Measurements from ENCODE around the gene SRCAP.

The SRCAP gene

DNA sequence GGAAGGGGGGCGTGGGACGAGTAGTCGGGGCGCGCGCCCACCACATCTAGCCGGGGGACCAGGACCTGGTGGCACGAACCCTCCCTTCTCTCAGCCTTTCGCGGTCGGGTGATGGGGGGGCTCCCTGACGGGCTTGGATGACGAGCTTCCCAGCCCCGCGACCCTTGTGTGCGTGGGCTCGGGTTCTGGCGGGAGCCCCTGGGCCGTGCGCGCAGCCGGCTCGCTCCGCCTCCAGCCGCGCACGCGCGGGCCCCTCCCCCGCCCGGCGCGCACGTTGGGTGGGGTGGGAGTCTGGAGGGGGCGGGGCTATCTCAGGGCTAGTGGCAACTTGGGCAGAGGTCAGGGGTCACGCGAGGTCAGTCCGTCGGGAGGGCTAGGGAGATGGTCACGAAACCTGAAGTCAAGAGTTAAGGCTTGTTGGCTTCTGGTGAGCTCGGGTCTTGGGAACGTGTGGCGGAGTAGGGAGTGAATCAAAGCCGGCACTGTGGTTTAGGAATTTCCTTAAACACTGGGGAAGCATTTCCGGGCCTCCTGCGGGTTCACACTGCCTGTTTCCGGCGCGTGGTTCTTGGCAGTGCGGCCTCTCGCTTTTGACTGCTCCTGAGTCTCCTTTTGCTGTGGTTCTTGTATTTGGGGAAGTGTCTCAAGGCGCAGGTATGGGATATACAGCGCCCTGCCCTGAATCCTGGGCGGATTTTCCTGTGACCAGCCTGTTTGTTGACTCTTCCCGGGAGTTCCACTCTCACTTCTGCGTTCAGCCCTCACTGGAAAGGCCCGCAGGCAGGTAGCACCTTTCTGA lies at the start of gene SRCAP:
Gene SRCAP, plus strand, starts transcription at position 356 of the 799 bp plus-strand sequence. CDS start 1,654 bp downstream, outside the sequence.
- DNase-seq: peak; percentile 94

DNA sequence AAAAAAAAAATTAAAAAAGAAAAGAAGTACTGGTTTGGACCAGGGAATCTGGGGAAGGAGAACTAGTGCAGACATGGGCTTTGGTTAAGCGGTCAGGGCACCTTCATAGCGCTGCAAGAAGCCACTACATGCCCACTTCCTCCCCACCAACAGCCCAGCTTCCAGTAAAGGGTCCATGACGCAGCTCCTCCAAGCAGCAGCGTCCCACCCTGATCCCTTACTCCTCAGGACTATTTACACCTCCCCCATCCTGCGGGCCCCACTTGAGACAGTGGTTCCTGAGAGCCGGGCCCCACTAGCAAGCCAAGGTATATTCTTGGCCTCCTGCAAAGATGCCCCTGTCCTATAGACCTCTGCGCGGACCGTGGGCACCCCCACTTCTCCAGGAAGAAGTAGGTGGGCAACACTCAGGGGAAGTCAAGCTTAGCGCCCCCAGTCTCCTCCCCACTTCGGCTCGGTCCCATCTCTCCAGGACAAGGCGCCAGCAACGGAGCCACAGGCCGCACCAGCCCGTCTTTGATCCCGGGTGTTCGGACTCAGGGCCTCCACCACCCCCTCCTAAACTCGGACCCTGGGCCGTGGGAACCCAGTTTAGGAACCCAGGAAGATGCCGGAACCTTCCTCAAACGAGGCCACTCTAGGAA lies 49.1 kb upstream of the SRCAP start:
- peak; percentile 76 for DNase-seq

DNA sequence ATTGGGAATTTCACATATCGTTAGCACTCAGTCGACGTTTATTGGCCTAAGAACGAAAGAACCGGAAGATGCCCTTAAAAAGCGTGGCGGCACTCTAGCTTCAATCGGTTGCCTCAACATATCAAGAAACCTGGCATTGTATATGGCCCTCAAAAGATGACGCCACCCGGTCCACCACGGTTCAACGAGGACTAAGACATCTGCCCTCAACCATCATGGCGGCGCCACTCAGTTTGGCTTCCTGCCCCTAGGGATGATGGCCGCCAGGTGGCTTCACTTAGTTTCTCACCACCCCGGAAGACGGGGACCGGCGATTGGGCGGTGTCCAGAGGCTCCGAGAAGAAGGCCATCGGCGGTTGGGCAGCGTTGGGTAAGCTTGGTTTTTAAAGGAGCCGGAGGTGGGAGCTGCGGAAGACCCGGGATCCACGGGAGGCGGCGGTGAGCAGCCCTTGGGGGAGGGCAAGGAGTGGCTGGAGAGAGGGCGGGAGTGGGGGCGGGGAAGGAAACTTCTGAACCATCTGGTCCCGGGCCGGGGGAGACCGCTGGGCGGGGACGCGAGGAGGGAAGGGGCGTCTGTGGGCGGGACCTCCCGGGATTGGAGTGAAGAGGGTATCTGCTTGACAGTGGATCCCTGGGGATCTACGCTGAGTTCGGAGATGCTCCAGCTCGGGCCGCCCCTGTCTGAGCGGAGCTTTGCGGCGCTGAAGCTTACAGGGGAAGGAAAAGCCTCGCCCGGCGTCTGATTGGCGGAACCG lies 48.4 kb upstream of the SRCAP start, which contains the start of gene PRR14:
Gene PRR14, plus strand, starts transcription at position 592 of the 755 bp plus-strand sequence. CDS start 686 bp downstream, outside the sequence.
- DNase-seq: peak; percentile 100

DNA sequence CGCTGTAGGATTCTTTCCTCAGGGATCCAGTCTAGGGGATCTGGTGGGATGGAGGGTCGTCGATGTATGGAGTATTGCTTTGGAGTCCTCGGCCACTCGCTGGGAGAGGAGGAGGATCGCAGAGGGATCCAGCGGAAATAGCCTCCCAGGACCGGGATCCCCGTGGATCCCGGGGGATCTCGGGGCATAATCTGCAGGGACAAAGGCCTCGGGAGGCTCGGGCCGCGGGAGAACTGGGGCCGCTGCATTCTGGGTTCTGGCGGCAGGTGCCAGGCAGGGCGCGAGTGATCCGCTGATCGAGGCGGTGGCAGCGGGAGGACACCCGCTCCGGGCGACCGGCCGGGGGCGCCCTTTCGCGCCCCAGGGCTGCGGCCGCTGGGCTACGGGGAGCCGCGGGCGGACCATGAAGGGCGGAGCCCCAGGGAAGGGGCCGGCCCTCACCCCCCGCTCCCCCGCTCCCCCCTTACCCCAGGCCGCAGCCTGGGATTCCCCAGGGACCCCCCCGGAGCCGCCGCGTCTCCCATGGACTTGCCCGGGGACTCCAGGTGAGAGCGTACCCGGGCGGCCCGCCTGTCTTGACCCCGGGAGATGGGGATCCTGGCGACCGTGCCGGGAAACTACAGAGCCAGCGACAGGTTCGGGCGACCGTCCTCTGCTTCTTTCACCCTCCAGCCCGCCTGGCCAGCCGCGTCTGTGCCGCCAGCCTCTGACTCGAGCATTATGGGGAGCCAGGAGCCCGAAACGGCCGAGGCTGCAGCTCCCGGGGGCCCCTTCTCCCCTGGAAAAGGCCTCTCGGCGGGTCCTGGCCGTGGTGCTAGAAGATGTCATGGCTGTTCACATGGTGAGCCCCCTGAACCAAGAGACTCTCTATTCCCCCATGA lies 47.6 kb upstream of the SRCAP start:
- peak; percentile 92 for DNase-seq

DNA sequence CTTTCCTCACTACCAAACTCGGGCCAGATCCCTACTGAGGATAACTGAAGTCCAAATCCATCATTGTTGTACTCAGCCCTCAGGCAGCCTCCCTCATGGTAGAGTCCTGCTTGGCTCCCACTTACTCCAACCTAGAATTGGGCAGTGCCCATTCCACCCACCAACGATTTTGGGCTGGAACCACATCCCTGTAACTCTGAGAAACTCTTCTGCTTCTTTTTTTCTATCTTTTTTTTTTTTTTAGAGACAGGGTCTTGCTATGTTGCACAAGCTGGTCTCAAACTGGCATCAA lies 47.0 kb upstream of the SRCAP start:
- no peak for DNase-seq

DNA sequence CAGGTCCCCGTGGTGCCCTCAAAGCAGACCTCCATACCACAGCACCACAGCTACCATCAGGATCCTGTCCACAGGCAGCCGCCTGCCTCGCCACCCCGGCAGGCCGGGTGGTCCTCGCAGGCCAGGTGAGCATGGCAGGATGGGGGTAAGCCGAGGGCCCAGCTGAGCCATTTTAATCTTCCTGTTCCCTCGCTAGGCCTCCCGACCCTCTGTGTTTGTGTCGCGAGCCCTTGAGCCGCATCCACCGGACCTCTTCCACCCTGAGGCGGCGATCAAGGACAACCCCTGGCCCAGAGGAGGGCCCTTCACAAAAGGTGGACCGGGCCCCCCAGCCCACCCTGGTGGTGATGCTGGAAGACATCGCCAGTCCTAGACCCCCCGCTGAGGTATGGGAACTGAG lies 46.3 kb upstream of the SRCAP start:
- DNase-seq: no peak

DNA sequence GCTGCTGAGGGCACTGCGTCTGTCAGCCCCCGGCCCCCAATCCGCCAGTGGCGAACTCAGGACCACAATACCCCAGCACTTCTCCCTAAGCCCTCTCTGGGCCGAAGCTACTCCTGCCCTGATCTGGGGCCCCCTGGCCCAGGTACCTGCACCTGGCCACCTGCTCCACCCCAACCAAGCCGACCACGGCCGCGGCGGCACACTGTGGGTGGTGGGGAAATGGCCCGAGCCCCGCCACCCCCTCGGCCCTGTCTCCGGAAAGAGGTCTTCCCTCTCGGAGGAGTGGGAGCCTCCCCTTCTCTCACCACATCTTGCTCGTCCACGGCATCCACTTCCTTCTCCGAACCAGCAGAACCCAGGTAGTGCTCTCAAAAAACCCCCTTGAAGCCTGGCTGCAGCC lies 44.1 kb upstream of the SRCAP start:
- DNase-seq: no peak

DNA sequence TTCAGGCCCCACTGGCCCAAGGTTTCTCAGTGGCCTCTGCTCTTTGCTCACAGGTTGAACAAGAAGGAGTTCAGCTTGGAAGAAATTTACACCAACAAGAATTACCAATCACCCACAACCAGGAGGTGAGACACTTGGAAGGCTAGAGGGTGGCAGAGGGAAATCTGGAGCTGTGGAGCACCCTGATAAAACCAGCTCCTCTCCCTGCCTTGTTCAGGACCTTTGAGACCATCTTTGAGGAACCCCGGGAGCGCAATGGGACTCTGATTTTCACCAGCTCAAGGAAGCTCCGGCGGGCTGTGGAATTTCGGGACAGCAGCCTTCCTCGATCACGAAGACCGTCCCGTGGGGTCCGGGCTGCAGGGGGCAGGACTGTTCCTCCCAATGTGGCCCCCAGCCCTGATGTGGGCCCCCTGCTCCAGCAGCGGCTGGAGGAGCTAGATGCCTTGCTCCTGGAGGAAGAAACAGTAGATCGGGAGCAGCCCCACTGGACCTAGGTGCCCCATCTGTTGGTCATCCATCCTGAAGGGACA lies 43.1 kb upstream of the SRCAP start:
- DNase-seq: no peak

DNA sequence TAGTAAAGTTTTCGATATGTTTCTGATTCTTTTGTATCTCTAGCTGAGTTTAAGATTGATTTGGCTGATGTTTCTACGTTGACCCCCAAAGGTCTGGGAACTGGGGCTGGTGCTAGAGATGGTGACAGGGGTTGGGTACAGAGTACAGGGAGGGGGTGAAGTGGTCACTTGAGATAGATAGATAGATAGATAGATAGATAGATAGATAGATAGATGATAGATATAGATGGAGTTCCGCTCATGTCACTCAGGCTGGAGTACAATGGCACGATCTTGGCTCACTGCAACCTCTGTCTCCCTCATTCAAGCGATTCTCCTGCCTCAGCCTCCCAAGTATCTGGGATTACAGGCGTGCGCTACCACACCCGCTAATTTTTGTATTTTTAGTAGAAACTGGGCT lies 42.6 kb upstream of the SRCAP start:
- DNase-seq: no peak

DNA sequence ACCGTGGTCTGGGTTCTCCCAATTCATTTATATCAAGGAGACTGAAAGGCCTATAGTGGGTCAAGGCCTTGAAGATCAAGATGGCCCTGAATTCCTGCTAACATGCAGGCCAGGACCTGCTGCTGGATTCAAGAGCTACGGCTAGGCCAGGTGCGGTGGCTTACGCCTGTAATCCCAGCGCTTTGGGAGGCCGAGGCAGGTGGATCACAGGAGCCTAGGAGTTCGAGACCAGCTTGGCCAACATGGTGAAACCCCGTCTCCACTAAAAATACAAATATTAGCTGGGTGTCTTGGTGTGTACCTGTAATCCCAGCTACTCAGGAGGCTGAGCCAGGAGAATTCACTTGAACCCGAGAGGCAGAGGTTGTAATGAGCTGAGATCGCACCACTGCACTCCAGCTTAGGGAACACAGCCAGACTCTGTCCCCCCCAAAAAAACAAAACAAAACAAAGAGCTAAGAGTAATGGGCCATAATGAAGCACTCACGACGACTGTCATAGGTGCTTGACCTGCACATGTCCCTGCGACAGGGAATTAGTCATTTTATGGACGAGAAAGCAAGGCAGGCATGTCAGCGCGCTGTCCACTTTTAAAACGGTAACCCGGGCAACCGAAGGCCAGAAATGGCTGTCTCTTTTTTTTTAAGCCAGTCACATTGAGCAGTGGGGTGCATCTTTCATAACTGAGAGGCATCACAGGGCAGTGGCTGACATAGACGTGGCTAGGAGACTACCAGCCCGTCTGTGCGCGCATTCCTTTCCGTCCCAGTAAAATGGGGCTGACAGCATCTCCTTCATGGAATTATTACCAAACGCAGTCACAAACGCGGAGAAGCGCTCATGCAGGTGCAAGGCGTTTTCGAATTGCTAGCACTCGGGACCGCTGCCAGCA lies 41.8 kb upstream of the SRCAP start:
- no peak for DNase-seq

DNA sequence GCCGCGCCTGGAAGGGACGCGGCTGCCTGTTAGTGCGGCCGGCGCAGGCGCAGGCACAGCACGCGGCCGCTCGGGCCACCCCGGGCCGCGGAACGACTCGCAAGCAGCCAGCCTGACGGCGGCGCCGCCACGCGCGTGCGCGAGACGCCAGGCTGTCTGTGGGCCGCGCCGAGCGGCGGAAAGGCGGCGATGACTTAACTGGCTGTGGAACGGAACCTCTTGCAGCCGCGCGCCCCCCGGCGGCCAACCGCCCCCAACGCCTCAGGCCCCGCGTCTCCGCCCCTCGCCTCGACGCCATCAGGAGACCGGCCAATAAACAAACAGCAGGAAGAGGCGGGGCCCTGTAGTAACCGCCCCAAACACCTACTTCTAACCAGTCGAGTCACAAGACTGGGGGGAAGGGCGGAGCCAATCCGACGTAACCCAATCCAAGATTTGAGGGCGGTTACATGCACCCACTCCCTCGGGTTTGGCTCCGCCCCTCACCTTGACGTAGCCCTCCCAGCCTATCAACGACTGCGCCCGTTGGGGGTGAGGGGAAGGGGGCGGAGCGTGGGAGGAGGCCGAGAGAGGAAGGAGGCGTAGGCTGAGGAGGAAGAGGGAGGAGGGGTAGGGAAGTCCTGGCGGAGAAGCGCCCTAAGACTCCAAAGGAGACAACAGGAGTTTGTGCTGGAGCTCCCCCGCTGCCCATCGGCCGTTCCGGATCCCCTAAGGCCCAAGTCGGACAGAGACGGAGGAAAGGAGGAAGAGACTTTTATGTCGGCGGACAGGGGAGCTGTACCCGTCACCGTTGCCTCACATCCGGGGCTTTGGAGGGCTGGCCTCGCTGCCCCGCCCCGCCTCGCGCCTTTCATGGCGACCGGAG lies 40.9 kb upstream of the SRCAP start, which contains the start of gene FBRS:
Gene FBRS, plus strand, starts transcription at position 566 of the 865 bp plus-strand sequence. CDS start 1,088 bp downstream, outside the sequence.
- peak; percentile 100 for DNase-seq

DNA sequence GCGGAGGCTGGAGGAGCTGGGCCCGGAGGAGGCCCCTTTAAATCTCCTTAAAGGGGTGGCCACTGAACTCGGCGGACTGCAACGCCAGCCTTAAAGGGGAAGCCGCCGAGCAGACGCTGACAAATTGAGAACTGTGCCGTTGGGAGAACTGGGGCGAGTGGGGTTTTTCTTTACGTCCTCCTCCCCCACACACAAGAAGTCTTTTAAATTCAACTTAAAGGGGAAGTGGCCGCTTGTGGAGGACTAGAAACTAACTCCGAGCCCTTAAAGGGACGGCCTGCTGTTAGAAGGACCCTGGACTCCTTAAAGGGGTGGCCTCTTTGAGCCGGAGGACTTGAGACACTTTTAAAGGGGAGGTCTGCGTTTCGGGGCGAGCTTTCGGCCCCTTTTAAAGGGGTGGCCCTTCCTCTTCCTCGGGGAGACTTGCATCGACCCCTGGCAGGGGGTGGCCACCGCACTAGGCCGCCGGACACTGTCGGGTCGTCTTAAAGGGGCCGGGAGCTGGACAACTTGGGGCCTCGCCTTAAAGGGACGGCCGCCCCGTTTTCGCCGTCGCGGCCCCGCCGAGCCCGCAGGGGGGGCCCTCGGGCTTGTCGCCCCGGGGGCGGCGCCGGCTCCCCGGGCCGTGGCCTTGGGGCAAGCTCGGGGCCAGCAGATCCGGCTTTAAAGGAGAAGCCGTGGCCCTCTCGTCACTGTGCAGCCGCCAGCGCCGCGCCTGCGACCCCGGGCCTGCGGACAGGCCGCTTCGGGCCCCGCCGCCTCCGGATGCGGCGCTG lies 40.1 kb upstream of the SRCAP start:
- peak; percentile 99 for DNase-seq

DNA sequence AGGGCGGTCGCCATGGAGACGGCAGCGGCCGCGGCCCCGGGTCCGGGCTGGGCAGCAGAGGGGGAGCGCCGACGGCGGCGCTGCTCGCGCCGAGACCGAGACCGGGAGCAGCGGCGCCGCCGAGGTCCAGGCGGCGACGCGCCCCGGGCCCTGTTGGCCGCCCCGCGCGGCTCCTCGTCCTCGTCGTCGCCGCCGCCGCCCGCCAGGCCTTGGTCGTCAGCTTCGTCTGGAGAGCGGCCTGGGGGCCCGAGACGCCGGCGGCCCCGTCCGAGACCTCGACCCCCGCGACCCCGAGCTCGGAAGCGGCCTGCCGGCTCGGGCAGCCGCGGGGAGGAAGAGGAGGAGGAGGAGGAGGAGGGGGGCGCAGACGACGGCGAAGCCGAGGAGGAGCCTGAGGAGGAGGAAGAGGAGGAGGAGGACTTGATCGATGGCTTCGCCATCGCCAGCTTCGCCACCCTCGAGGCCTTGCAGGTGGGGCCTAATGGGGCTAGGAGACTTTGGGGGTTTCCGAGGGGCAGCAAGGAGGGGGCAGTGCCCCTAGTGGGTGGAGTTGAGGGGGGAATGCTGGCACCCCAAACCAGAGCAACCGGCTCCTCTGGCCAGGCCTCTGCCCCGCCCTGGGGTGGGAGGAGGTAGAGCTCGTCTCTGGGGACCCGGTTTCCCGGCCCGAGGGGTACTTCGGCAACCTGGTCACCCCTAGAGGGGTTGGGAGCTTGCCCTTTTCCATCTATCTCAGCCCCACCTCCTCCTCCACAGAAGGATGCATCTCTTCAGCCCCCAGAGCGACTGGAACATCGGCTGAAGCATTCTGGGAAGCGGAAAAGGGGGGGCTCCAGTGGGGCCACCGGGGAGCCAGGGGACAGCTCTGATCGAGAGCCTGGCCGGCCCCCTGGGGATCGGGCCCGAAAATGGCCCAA lies 39.2 kb upstream of the SRCAP start:
- peak; percentile 37 for DNase-seq

DNA sequence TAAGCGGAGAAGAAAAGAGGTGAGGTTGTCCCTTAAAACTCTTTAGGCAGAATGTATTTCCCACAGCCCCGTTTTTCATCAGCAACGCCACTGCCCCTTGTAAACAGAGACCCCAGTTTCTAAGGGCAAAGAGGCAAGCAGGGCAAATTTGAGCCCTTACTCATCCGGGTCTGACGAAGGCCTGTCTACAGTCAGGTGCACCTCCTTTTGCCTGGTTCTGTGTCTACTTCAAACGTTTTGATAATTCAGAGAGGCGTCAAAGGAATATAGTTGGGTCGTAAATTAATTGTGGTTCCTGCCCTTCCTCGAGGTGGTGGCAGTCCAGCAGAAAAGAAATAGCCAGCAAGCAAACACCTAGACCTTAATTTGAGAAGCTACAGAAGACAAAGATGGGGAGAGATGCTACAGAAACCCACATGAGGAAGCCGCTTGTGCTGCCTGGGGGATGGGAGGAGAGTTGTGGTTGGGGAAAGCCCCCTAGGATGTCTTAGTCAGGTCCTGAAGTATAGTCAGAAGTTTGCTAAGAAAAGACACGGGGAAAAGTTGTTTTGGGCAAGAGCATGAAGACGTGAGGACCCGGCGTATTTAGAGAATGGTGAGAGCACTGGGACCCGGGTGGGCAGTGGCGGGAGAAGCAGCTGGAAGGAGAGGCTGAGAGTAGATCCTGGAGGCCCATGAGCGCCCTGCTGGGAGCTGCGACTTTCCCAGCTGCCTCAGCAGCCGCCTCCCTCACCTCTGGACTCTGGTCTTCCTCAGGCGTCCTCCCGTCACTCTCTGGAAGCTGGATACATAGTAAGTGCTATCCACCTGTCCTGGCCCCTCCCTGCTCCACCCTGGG lies 38.3 kb upstream of the SRCAP start:
- no peak for DNase-seq

DNA sequence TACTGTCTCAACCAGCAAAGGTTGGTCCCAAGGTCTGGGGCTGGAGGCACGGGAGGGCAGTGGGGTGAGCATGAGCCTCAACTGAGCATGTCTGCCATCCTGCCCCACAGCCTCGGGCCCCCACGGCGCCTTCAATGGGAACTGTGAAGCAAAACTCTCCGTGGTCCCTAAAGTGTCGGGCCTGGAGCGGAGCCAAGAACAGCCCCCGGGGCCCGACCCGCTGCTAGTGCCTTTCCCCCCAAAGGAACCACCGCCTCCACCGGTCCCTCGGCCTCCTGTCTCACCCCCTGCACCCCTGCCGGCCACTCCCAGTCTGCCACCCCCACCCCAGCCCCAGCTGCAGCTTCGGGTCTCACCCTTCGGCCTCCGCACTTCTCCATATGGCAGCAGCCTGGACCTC lies 36.5 kb upstream of the SRCAP start:
- no peak for DNase-seq

DNA sequence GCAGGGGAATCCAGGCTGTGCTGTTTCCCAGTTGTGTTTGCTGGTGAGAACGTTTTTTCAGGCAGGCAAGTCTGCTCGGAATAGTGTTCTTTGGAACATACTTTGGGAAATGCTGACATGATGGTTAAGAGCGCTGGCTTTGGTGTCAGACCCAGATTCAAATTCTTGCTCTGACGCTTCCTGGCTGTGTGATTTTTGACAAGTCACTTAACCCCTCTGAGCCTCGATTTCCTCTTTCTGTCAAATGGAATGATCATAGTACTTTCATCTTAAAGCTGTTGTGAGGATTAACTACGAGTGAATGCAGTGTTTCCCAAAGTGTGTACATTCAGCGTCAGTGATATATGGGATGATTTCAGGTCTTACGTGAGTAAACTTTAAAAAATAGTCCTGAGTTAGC lies 35.9 kb upstream of the SRCAP start:
- no peak for DNase-seq

DNA sequence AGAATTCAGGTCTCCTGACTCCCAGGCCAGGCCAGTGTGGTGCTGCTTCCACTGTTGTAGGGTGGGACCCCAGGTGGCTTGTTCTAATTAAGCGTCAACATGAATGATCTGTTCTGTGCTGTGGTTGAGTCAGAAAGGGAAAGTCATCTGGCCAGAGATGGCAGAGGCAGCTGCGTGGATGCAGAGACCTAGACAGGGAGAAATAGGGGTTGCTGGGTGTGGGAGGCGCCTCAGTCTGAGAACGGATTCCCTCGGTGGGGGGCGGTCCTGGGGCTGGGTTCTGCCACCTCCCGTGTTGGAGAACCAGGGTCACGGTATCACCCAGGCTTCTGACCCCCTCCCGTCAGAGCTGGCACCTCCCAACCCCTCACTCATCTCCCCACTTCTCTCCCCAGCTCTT lies 35.2 kb upstream of the SRCAP start:
- DNase-seq: no peak

Measured in OCI-M1 (cell line).